Keratinocyte (primary cell): ENCODE measurements around the gene OR2S2. TPM values are rescaled to one million over a fixed set of nuclear protein-coding genes. Genes with fewer than 3 reads are reported as not detected.

ENCODE experiments used
- DNase-seq: peaks from one replicate; pipeline ENCODE4 v3.0.0-alpha.2; 2011; ENCODE audit warnings: low read depth, missing footprints, low spot score
- FAIRE-seq: peaks from 2 replicates; lab custom pipeline; 2011; peaks lifted over from hg19 to GRCh38; lab: Jason Lieb, UNC
- H2AFZ ChIP-seq: 2 replicates; pipeline ENCODE4 v1.6.0; 2012; ENCODE audit warnings: low read length, control low read depth, inconsistent platforms; ENCODE audit not compliant: control insufficient read depth
- H3K27ac ChIP-seq: 2 replicates; pipeline ENCODE4 v1.5.1; 2011; ENCODE audit warnings: low read length; ENCODE audit not compliant: control insufficient read depth, insufficient read depth
- H3K27me3 ChIP-seq: 3 replicates; pipeline ENCODE4 v1.6.0; 2011; ENCODE audit warnings: low read length; ENCODE audit not compliant: control insufficient read depth, insufficient read depth; ENCODE audit errors: extremely low read depth
- H3K36me3 ChIP-seq, 2 experiments: 2 replicates in 1 of 2; 3 replicates in 1 of 2; pipeline ENCODE4 v1.5.1; 2011; ENCODE audit warnings: low read length in 2 of 2, mild to moderate bottlenecking in 1 of 2; ENCODE audit not compliant: control insufficient read depth in 2 of 2, insufficient read depth in 2 of 2; ENCODE audit errors: extremely low read depth in 1 of 2
- H3K4me1 ChIP-seq: 3 replicates; pipeline ENCODE4 v1.5.1; 2011; ENCODE audit warnings: low read length; ENCODE audit not compliant: control insufficient read depth, insufficient read depth; ENCODE audit errors: extremely low read depth
- H3K4me2 ChIP-seq: 3 replicates; pipeline ENCODE4 v1.6.0; 2011; ENCODE audit warnings: low read depth, low read length; ENCODE audit not compliant: control insufficient read depth, insufficient read depth; ENCODE audit errors: extremely low read depth
- H3K4me3 ChIP-seq, 3 experiments: fragments of 200-600 bp in 1 of 3; sonication (generic) in 1 of 3; 2 replicates in 2 of 3; 3 replicates in 1 of 3; pipeline ENCODE4 v1.5.1; 2011 to 2016; ENCODE audit warnings: low read length in 3 of 3, mild to moderate bottlenecking in 3 of 3, control low read depth in 2 of 3, inconsistent platforms in 1 of 3, low read depth in 1 of 3, mixed read lengths in 1 of 3, mixed run types in 1 of 3, moderate library complexity in 1 of 3; ENCODE audit not compliant: control insufficient read depth in 2 of 3, insufficient read depth in 2 of 3; ENCODE audit errors: extremely low read depth in 1 of 3
- H3K79me2 ChIP-seq: 2 replicates; pipeline ENCODE4 v1.6.0; 2012; ENCODE audit warnings: low read length; ENCODE audit not compliant: control insufficient read depth, insufficient read depth
- H3K9ac ChIP-seq: 3 replicates; pipeline ENCODE4 v1.6.0; 2011; ENCODE audit warnings: low read length; ENCODE audit not compliant: control insufficient read depth, insufficient read depth; ENCODE audit errors: extremely low read depth
- H3K9me1 ChIP-seq: 3 replicates; pipeline ENCODE4 v1.6.0; 2011; ENCODE audit warnings: low read length; ENCODE audit not compliant: control insufficient read depth, insufficient read depth; ENCODE audit errors: extremely low read depth
- H3K9me3 ChIP-seq: 2 replicates; pipeline ENCODE4 v1.5.1; 2012; ENCODE audit warnings: low read depth, low read length; ENCODE audit not compliant: control insufficient read depth
- H4K20me1 ChIP-seq: 3 replicates; pipeline ENCODE4 v1.6.0; 2011; ENCODE audit warnings: low read length; ENCODE audit not compliant: control insufficient read depth, insufficient read depth; ENCODE audit errors: extremely low read depth
- CTCF ChIP-seq, 3 experiments: IDR thresholded peaks in 1 of 3; conservative IDR thresholded peaks in 1 of 3; optimal IDR thresholded peaks in 1 of 3; 2 replicates in 2 of 3; 3 replicates in 1 of 3; pipeline versions ENCODE3 to v1.5.1; 2011; ENCODE audit warnings: low read length in 3 of 3, mild to moderate bottlenecking in 3 of 3, moderate library complexity in 2 of 3, control low read depth in 1 of 3, inconsistent platforms in 1 of 3; ENCODE audit not compliant: insufficient read depth in 2 of 3; ENCODE audit errors: extremely low read depth in 1 of 3
- EZH2 ChIP-seq: IDR thresholded peaks from one replicate; pipeline ENCODE4 v1.6.1; 2012; ENCODE audit warnings: inconsistent platforms, mild to moderate bottlenecking, low read length, moderate library complexity
- dilution Hi-C: fragments of 300-500 bp; cut with MboI; formaldehyde crosslinking; loops from one replicate; pipeline ENCODE4 v1.7.0; 2020; ENCODE audit warnings: low sequenced_read_pairs; ENCODE audit not compliant: extremely low pct_ligation_motif_present
- polyA plus RNA-seq, 5 experiments: library from polyadenylated mRNA; depleted of rRNA in 3 of 5; stranded (reverse) in 3 of 5; stranded (forward) in 1 of 5; unstranded in 1 of 5; fragments of >200 nt; gene quantifications; 1 replicate in 1 of 5; 2 replicates in 3 of 5; 3 replicates in 1 of 5; pipeline versions ENCODE4 v1.2.1 to v1.2.3, GENCODE V29; 2011 to 2012; ENCODE audit warnings: missing spikeins in 2 of 5, low read depth in 1 of 5, low replicate concordance in 1 of 5

Gene OR2S2
- polyA plus RNA-seq, 1 donor (not counting 4 experiments of a cell fraction or from before 2014, with no cell fraction given): not detected

- DNase-seq: no peak
- Histone ChIP-seq H3K36me3 (no peaks in the 10 kb centered on the region), H3K27me3 (no peaks in the 10 kb centered on the region), H3K9ac (no peak overlapping the region), H3K4me2 (no peak overlapping the region), H3K27ac (no peak overlapping the region), H3K79me2 (no peaks in the 10 kb centered on the region), H3K4me3 (no peak overlapping the region), H3K9me3 (no peaks in the 10 kb centered on the region), H4K20me1 (no peaks in the 10 kb centered on the region), H3K9me1 (no peaks in the 10 kb centered on the region), H3K4me1 (peaks cover 28% of the 10 kb centered on the region), H2AFZ (no peak overlapping the region)
- TF ChIP-seq CTCF (optimal IDR thresholded peaks at IDR 0.05 in 1 of 3, IDR thresholded peaks at IDR 0.05 in 1 of 3, conservative IDR thresholded peaks at IDR 0.05 in 1 of 3; ENCODE audit: extremely low read depth in 1 of 3, insufficient read depth in 2 of 3, low read length in 3 of 3): no peak
- TF ChIP-seq EZH2: no peak
- no peak for FAIRE-seq
- dilution Hi-C loops: no loop called here
Measured at GRCh38 chr9:35911690-35912089, 46.3 kb downstream of the OR2S2 start.

- no peaks in the 10 kb centered on the region for H4K20me1 ChIP-seq
- H3K9me1 ChIP-seq: no peaks in the 10 kb centered on the region
- no peaks in the 10 kb centered on the region for H3K27me3 ChIP-seq
- no peak for FAIRE-seq
- H2AFZ ChIP-seq: no peak overlapping the region
- no peak overlapping the region for H3K4me3 ChIP-seq
- no peak overlapping the region for H3K4me2 ChIP-seq
- dilution Hi-C loops: no loop called here
- peak; percentile 70 to 87 (median 74) for TF ChIP-seq CTCF (optimal IDR thresholded peaks at IDR 0.05 in 1 of 3, IDR thresholded peaks at IDR 0.05 in 1 of 3, conservative IDR thresholded peaks at IDR 0.05 in 1 of 3; ENCODE audit: extremely low read depth in 1 of 3, insufficient read depth in 2 of 3, low read length in 3 of 3)
- no peak for TF ChIP-seq EZH2
- H3K27ac ChIP-seq: no peak overlapping the region
- no peak for DNase-seq
- H3K79me2 ChIP-seq: no peaks in the 10 kb centered on the region
- H3K9me3 ChIP-seq: no peaks in the 10 kb centered on the region
- peaks cover 35% of the 10 kb centered on the region for H3K4me1 ChIP-seq
- no peak overlapping the region for H3K9ac ChIP-seq
- no peaks in the 10 kb centered on the region for H3K36me3 ChIP-seq
Measured at GRCh38 chr9:35910613-35911359, 47.2 kb downstream of the OR2S2 start.
